ENCODE results near the gene DAP3. TPM values are rescaled to one million over a fixed set of nuclear protein-coding genes. Genes with fewer than 3 reads are reported as not detected.

The DAP3 gene
- total and polyA plus RNA-seq, 2 of the 13 experiments (the other 11 are each of a cell fraction or from before 2014, with no cell fraction given), result 129 to 133 TPM

DNA sequence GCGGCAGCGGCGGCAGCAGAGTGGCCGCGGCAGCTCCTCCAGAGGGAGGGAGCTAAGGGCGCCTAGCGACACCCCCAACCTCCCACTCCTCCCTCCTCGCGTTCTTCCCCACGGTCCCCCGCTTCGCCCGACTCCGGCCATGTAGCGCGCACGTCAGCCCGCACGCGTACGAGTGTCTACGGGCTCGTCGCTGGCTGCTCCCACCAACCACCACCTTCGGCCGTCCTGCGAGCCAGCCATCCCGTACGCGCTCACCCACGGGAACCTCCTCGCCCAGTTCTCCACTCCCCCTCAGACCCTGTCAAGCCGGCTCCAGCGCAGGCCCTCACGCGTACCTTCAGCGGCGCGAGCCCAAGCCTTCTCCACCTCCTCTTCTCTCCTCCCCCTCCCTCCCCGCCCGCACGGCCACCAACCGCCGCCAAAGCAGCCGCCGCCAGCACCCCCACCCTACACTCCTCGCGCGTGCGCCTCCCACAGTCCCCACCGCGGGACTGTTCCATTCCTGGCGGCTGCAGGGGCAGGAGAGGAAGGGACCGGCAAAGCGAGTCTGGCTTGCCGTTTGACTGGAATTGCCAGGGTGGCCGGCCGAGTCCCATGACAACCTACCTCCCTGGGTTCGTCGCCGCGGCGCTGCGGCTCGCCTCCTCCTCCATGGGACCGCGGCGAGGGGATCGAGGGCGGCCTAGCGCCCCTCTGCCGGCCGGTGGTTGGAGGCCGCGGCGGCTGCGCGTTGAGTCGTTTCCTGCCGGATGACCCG lies 389 bp upstream of the DAP3 start, which contains the start of gene YY1AP1 (continued):
- TF ChIP-seq ZNF33A (CRISPR knock-in tag; IDR thresholded peaks at IDR 0.05; ENCODE audit: borderline replicate concordance) (no peak), ZBTB38 (CRISPR knock-in tag; IDR thresholded peaks at IDR 0.05) (peak; percentile 51; the same call in 1 of the 2 replicates), CHD2 (IDR thresholded peaks at IDR 0.05; ENCODE audit: low read depth, low read length) (no peak), TEAD2 (CRISPR knock-in tag; IDR thresholded peaks at IDR 0.05) (no peak), SUZ12 (IDR thresholded peaks at IDR 0.05; ENCODE audit: low read depth, low read length) (no peak), FOXC1 (CRISPR knock-in tag; IDR thresholded peaks at IDR 0.05; ENCODE audit: borderline replicate concordance) (peak; percentile 81; the same call in 1 of the 2 replicates), PHF20 (CRISPR knock-in tag; IDR thresholded peaks at IDR 0.05) (peak; percentile 73; the same call in 1 of the 2 replicates), ZNF556 (CRISPR knock-in tag; IDR thresholded peaks at IDR 0.05; ENCODE audit: borderline replicate concordance) (peak; percentile 68; the same call in 1 of the 2 replicates), ZNF121 (CRISPR knock-in tag; IDR thresholded peaks at IDR 0.05) (0 out of 2 replicates have a peak, but pooled peaks have one; percentile 56), ZNF207 (IDR thresholded peaks at IDR 0.05; ENCODE audit: borderline replicate concordance) (no peak), ZNF317 (CRISPR knock-in tag; IDR thresholded peaks at IDR 0.05) (peak; percentile 73), ZNF225 (CRISPR knock-in tag; IDR thresholded peaks at IDR 0.05) (no peak; the same call in 1 of the 2 replicates), HNRNPH1 (optimal IDR thresholded peaks at IDR 0.05; ENCODE audit: low read depth, low read length) (no peak), PPARG (CRISPR knock-in tag; conservative IDR thresholded peaks at IDR 0.05) (0 out of 2 replicates have a peak, but pooled peaks have one; percentile 9), SOX6 (IDR thresholded peaks at IDR 0.05) (no peak), SOX6 (CRISPR knock-in tag; IDR thresholded peaks at IDR 0.05) (no peak; the same call in 1 of the 2 replicates), ZBTB1 (CRISPR knock-in tag; IDR thresholded peaks at IDR 0.05; ENCODE audit: borderline replicate concordance) (no peak; the same call in 1 of the 2 replicates), DNMT1 (CRISPR knock-in tag; IDR thresholded peaks at IDR 0.05) (no peak), KLF11 (CRISPR knock-in tag; IDR thresholded peaks at IDR 0.05) (no peak; the same call in 1 of the 2 replicates), KDM4B (CRISPR knock-in tag; IDR thresholded peaks at IDR 0.05) (peak; percentile 26; the same call in 1 of the 2 replicates), NRL (CRISPR knock-in tag; IDR thresholded peaks at IDR 0.05; ENCODE audit: borderline replicate concordance) (peak; percentile 84; the same call in 1 of the 2 replicates), PHB2 (IDR thresholded peaks at IDR 0.05; ENCODE audit: partially characterized antibody) (no peak)
- TF ChIP-seq, protein P1, sequence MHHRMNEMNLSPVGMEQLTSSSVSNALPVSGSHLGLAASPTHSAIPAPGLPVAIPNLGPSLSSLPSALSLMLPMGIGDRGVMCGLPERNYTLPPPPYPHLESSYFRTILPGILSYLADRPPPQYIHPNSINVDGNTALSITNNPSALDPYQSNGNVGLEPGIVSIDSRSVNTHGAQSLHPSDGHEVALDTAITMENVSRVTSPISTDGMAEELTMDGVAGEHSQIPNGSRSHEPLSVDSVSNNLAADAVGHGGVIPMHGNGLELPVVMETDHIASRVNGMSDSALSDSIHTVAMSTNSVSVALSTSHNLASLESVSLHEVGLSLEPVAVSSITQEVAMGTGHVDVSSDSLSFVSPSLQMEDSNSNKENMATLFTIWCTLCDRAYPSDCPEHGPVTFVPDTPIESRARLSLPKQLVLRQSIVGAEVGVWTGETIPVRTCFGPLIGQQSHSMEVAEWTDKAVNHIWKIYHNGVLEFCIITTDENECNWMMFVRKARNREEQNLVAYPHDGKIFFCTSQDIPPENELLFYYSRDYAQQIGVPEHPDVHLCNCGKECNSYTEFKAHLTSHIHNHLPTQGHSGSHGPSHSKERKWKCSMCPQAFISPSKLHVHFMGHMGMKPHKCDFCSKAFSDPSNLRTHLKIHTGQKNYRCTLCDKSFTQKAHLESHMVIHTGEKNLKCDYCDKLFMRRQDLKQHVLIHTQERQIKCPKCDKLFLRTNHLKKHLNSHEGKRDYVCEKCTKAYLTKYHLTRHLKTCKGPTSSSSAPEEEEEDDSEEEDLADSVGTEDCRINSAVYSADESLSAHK (CRISPR knock-in tag; IDR thresholded peaks at IDR 0.05; ENCODE audit: borderline replicate concordance), result no peak
- TF ChIP-seq, protein P2, sequence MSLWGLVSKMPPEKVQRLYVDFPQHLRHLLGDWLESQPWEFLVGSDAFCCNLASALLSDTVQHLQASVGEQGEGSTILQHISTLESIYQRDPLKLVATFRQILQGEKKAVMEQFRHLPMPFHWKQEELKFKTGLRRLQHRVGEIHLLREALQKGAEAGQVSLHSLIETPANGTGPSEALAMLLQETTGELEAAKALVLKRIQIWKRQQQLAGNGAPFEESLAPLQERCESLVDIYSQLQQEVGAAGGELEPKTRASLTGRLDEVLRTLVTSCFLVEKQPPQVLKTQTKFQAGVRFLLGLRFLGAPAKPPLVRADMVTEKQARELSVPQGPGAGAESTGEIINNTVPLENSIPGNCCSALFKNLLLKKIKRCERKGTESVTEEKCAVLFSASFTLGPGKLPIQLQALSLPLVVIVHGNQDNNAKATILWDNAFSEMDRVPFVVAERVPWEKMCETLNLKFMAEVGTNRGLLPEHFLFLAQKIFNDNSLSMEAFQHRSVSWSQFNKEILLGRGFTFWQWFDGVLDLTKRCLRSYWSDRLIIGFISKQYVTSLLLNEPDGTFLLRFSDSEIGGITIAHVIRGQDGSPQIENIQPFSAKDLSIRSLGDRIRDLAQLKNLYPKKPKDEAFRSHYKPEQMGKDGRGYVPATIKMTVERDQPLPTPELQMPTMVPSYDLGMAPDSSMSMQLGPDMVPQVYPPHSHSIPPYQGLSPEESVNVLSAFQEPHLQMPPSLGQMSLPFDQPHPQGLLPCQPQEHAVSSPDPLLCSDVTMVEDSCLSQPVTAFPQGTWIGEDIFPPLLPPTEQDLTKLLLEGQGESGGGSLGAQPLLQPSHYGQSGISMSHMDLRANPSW (CRISPR knock-in tag; IDR thresholded peaks at IDR 0.05; ENCODE audit: borderline replicate concordance), result peak; percentile 48; the same call in 1 of the 2 replicates
- TF ChIP-seq, protein P3, sequence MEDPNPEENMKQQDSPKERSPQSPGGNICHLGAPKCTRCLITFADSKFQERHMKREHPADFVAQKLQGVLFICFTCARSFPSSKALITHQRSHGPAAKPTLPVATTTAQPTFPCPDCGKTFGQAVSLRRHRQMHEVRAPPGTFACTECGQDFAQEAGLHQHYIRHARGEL (CRISPR knock-in tag; IDR thresholded peaks at IDR 0.05), result no peak
